Measurements from ENCODE around the gene TMEM191C.
"Not testable (repeated sequence)": the region's sequence is repeated elsewhere in the genome, so short reads cannot be mapped to it uniquely, and the experiment has no call there.

TMEM191C gene

DNA sequence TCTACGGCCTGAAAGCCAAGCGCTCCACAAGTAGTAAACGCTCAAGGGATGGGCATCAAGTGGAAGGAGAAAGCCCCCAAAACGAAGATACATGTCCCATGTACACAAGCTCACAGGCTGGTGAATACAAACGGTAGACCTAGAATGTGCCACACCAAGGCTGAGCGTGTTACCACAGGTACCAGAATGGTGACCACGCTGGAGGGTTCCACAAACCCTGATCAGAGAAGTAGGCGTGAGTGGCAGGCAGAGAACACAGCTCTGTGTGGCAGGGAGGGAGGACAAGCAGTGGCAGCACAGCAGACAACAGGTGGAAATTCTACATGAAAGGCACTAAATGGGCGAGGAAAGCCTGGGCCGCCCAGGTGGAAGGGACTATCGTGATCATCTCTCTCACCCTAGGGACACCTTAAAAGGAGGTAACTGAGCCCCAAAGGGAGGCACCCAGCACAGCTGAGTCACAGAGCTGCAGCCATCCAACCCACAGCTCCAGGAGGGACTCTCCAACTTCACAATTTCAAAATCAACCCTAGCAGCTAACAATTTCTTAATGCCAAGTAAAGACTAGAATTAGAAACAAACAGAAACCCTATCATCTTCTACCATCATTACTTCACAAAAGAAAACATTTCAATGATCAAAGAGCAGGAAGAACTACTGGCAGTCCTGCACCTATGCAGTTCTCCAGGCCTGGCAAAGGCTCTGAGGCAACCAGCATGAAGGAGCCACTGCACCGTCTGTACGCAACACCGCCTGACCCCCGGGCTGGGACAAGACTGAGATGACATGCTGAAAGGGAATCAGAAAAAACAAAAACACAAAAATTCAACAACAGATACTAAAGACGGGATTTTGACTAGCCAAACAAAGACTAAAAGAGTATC lies 32.7 kb downstream of the TMEM191C start:
- not testable (repeated sequence) for DNase-seq

DNA sequence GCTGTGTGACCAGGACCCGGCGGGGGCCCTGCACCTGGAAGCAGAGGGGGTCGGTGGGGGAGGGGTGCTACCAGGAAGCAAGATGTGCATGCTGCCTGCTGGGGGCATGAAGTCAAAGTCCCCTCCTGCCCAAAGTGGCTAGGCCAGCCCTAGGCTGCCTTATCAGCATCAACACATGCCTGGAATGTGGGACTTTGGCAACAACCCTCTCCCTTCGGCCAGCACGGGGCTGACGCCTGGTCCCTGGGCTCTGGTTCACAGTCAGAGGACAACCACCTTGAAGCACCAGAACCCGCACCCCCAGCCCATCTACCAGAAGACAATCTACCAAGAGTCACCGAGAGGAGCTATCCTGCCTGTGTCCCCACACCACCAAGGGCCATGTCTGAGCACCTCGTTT lies 43.2 kb downstream of the TMEM191C start:
- DNase-seq, result not testable (repeated sequence)

DNA sequence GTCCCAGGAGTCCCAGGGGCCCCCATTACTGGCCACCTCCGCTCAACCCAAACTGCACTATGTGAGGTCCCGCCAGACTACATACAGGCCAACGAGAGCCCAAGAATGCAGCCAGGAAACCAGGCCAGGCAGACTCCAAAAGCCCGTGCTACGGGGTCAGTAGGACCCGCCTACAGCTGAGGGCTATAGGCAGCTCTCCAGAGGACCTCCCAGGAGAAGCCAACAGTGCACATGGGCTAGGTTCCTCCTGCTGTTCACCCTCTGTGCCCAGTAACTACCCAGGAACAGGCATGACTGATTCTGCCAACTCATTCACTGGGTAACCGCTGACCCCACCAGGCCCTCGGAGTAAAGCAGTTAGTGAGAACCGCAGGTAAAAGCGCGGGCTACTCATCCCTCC lies 44.8 kb downstream of the TMEM191C start:
- not testable (repeated sequence) for DNase-seq

DNA sequence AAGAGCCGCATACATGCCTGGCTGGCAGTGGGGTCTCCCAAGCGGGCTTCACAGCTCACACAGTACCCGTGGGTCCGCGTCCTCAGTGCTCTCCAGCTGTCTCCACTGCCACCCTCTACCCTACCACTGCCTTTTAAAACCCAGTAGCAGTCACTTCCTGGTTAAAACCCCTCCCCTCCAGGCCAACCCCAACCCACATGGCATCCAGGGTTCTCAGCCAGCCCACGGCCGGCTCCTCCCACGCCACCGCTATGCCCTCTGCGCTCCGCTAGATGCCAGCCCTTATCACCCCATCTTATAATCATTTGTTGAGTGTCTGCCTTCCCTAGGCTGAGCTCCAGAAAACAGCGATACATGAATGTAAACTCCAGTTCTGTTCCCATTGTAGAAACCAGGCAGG lies 46.9 kb downstream of the TMEM191C start:
- DNase-seq, result not testable (repeated sequence)

- not testable (repeated sequence) for DNase-seq
Measured at GRCh38 chr22:21515234-21515633, 48.0 kb downstream of the TMEM191C start.

- not testable (repeated sequence) for DNase-seq
Measured at GRCh38 chr22:21516522-21516921, 49.3 kb downstream of the TMEM191C start.

GRCh38 chr22:21516970-21517764 lies 50.0 kb downstream of the TMEM191C start:
- DNase-seq, result not testable (repeated sequence)
